NCI-H2196 (cell line): ENCODE data around the gene DRC7.
A peak's percentile ranks its signal among the peaks of the same experiment; 100 is the strongest.

Source experiments
- DNase-seq: peaks from one replicate; lab custom pipeline; 2025; ENCODE audit not compliant: unreplicated experiment; lab: John Stamatoyannopoulos, UW

The DRC7 gene

DNA sequence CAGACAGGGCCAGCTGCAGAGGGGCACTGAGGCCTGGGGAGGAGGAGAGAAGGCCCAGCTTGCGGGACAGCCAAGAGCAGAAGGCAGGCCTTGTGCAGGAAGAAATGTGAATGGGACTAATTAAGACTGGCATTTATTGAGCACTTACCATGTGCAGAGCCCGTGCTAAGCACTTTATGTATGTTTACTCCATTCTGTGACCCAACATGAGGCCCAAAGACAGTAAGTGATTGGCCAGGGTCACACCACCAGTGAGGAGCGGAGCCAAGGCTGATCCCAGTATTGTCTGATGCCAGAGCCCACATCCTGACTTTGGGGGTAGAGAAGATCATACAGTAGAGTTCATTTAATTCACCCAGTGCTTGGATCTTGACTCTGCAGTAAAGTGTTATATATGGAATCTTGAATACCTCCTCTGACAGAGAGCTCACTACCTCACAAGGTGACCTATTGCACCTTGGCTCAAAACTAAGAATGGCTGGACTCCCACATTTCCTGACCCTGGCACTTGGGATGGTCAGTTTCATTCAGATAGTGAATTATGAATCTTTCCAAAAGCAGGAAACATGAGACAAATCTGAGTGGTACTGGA lies 54.6 kb downstream of the DRC7 start:
- DNase-seq = no peak

DNA sequence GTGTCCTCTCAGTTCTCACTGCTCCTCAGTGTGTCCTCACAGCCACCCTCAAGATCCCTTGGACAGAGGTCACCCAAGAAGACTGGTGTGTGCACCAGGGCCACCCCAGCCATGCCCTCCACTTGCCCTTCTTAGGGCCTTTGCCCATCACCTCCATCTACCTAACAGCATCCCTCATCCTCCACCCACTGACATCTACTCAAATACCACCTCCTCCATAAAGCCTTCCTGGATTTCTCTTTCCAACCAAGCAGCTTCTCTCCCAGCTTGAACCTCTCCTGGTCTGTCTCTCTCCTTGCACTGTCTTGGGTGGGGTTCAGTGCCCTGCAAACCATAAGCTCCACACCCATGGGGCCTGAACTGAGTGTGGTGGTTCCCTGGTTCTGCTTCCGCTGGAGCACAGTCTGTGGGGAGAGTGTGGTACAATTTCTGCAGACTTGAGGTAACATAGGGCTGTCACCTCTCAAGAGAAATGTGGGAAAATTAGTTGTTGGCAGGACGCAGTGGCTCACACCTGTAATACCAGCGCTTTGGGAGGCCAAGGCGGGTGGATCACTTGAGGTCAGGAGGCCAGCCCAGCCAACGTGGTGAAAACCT lies 55.3 kb downstream of the DRC7 start:
- DNase-seq = no peak

DNA sequence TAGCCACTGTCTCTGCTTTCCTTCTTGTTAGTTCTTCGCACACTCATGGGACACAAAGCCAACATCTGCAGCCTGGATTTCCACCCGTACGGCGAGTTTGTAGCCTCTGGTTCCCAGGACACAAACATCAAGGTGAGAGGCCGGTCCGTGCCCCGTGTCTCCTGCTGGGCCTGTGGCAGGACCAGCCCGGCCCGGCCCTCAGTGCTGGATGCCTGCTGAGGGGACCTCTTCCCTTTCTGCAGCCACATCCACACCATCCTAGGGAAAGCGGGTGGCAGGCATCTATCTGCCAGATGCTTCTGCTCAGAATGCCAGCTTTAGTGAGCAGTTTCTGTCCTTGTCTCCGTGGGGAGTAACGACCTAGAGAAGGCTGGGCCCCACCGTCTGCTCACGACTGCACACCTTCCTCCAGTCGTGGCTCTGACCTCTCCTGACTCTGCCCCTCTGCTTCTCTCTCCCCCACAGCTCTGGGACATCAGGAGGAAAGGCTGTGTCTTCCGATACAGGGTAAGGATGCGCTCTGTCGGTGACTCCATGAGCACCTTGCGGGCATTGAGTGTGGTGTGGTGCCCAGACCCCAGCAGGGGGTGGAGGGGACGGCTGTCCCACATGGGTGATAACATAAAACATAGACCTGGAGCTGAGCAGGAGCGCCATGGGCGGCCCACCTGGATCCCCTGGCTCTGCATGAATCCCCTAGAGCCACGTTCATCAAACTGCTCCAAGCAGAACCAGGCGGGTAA lies 56.4 kb downstream of the DRC7 start:
- DNase-seq = no peak

DNA sequence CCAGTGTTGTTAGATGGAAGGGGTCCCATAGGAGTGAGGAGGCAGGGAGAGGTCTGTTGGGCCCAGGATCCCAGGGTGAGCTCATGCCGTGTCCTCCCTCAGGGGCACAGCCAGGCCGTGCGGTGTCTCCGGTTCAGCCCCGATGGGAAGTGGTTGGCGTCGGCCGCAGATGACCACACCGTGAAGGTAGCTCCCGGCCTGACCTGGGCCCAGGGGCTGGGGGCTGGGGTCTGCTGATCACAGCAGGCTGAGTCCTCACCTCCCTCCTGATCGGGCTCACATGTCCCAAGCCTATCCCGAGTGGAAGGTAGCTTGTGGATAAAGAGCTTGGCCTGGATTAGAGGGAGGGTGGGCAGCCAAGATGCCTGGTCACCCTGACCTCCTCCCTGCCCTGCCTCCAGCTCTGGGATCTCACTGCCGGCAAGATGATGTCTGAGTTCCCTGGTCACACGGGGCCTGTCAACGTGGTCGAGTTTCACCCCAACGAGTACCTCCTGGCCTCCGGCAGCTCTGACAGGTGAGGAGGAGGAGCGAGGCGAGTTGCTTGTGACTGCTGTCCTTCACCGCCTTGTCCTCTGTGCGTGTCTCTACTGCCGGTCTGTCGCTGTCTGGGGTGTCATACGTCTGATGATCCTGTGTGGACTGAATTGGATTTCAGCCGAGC lies 57.1 kb downstream of the DRC7 start:
- no peak for DNase-seq

DNA sequence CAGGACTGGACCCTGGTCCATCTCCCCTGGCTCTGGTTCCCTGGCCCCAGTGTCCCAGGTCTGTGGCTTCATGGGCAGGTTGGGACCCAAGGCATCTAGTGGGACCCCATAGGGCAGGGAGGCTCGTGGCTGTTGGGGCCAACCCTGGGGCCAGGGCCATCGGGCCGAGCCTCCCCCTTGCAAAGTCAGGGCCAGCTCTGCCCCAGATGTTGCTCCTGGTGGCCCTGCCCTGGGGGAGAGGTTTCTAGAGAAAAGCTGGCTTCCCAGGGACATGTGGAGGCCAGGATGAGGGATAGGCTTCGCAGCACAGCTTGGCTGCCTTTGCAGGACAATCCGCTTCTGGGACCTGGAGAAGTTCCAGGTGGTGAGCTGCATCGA lies 57.6 kb downstream of the DRC7 start:
- no peak for DNase-seq

DNA sequence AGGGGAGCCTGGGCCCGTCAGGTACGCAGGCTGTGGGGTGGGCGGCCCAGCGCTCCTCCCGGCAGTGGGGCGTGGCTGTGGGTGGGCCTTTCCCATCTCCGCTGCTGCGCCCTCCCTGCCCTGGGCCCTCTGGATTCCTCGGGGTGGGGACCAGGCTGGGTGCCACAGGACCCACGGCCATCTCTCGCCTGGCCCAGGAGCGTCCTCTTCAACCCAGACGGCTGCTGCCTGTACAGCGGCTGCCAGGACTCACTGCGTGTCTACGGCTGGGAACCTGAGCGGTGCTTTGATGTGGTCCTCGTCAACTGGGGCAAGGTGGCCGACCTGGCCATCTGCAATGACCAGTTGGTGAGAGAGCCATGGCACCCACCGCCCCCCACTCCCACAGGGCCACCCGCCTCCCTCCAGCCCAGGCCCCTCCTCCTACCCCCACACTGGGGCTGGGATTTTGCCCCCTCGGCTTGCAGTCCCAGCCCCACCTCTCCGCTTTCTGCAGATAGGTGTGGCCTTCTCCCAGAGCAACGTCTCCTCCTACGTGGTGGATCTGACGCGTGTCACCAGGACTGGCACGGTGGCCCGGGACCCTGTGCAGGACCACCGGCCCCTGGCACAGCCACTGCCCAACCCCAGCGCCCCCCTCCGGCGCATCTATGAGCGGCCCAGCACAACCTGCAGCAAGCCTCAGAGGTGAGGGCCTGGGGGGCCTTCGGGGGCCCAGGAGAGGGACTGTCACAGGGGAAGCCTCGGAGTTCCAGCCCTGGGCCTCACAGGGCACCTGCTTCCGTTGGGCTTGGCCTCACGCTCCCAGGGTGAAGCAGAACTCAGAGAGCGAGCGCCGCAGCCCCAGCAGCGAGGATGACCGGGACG lies 58.2 kb downstream of the DRC7 start:
- DNase-seq = no peak

DNA sequence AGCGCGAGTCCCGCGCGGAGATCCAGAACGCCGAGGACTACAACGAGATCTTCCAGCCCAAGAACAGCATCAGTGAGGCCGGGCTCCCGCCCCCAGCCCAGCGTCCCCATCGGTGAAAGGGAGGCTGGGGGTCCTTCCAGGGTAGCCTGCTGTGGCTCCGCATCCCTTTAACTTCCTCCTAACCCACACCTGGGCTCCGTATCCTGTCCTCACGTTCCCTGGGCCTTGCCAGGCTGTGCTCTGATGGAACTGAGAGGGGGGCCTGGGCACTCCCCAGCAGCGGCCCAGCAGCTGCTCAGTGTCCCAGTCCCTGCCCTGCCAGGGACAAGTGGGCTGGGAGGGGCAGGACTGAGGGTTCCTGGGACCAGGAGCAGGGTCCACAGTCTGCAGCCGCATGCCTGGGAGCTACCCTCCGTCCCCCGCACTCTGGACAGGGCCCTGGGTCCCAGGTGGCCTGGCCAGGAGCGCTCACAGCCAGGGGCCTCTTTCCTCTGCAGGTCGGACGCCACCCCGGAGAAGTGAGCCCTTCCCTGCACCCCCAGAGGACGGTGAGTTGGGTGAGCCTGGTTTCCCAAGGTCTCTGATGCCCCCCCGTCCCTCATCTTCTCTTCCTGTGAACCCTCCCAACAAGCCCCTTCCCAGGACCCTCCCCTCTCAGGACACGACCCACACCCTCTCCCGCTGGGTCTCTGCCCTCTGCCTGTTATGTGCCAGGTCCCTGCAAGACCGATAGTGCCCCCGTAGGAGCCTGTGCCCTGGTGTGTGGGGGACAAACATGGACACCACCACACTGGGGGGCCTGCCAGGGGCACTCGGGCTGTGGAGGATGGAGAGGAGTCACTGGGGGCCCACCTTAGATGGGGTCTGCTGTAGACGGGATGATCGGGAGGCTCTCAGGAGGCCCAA lies 59.1 kb downstream of the DRC7 start:
- DNase-seq = no peak

DNA sequence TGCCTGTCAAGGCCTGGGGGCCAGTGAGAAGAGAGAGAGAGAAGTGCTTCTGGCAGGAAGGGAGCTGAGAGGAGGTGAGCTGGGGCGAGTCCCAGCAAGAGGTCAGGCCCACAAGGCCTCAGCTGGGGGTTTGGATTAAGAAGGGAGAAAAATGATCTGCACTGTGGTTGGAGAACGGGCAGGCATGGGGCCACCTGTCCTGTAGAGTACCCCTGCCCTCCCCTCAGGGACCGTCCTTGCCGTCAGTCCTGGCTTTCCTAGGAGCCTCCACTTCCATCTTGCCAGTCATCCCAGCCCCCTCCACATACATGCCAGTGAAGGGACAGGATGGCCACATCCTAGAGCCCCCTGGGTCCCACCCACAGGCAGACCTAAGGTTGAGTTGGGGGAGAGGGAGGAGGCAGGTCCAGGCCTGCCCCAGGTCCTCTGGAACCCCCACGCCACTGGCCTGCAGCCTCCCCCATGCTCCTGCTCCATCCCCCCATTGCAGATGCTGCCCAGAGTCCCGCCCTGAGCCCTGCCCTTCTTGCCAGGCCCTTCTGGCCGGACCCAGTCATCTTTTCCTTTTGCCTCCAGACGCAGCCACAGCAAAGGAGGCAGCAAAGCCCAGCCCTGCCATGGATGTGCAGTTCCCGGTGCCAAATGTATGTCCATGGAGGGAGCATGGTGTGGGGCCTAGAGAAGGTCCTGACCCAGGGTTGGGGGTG lies 59.9 kb downstream of the DRC7 start:
- no peak for DNase-seq

DNA sequence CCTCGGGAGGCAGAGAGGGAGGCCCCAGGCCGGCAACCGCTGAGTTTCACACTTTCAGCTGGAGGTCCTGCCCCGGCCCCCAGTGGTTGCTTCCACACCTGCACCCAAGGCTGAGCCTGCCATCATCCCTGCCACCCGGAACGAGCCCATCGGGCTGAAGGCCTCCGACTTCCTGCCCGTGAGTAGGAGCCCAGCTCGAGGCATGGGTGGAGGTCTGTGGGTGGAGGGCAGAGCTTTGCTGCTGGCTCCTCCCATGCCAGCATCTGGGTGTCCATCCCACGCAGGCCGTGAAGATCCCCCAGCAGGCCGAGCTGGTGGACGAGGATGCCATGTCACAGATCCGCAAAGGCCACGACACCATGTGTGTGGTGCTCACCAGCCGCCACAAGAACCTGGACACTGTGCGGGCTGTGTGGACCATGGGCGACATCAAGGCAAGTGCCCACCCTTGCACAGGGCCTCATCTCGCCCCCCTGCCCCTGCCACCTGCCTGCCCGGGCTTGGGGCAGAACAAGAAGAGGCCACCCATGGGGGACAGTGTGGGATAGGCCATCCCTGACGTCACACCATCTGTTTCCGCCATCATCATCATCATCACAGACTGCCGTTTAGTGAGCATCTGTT lies 60.6 kb downstream of the DRC7 start:
- DNase-seq = no peak

DNA sequence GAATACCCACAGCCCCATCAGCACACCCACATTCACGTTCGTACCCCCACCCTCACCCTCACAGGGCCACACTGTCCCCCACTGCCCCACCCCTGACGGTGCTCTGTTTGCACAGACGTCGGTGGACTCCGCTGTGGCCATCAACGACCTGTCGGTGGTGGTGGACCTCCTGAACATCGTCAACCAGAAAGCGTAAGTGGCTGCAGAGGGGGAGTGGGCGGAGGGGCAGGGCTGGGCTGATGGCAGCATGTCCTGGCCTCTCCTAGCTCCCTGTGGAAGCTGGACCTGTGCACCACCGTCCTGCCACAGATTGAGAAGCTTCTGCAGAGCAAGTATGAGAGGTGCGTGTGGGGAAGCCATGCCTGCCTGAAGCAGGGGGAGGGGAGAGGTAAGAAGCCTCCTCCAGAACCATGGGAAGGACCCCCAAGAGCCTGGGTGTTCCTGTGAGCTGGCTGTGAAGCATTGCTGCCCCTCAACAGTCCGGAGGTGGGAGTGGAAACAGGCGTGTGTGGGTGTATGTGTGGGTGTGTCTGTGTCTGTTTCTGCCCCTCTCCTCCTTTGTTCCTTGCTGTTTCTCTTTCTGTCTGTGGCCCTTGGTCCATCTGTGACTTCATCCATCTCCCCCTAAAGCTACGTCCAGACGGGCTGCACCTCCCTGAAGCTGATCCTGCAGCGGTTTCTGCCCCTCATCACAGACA lies 61.3 kb downstream of the DRC7 start:
- DNase-seq = no peak

DNA sequence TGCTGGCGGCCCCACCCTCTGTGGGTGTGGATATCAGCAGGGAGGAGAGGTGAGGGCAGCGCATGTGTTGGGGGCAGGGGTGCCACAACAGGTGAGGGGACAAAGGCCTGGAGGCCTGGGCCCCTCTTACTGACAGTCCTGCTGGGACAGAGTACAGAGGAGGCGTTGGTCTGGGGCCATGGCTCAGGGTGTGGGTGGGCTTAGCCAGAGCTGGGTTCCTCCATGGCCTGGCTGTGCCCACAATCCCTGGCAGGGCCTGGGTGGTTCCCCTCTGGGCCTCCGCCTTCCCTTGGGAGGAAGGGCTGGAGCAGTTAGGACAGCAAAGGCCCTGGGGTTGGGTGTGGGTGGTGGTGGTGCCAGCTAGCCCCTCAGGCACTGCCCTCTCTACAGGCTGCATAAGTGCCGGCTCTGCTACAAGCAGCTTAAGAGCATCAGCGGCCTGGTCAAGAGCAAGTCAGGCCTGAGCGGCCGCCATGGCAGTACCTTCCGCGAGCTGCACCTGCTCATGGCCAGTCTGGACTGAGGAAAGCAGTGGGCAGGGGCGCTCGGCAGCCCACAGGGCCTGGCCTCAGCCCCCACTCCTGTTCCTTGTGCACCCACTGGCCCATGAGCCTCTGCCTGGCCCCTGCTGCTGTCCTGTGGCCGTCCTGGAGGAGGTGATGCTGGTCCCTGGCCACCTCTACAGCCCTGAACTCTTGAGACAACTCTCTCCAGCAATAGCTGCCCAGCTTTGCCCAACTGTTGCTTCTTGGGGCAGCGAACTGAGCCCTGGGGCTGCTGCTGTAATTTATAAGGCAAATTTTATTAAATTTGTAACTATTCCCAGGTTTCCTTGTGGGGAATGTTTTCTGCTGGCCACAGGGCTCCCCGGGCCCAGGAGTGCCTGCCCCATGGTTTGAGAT lies 62.1 kb downstream of the DRC7 start:
- DNase-seq = no peak

DNA sequence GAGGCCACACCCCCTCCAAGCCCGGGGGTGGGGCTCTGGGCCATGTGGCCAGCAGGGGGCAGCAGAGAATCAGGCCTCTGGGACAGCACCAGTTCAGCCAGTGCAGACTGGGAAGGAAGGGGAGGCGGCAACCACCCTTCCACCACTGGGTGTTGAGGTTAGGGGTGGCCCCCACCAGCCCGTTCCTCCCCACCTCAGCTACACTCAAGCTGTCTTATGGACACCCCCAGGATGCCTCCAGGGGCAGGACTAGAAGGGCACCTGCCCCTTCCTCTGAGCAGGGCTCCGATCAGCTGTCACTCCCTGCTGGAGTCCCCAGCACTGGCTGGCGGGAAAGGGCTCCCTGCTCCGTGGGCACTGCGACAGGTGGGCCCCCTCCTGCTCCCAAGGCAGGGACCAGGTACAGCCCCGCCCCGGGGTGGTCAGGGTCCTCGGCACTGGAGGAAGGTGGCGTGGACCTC lies 62.8 kb downstream of the DRC7 start:
- DNase-seq = peak; percentile 69

DNA sequence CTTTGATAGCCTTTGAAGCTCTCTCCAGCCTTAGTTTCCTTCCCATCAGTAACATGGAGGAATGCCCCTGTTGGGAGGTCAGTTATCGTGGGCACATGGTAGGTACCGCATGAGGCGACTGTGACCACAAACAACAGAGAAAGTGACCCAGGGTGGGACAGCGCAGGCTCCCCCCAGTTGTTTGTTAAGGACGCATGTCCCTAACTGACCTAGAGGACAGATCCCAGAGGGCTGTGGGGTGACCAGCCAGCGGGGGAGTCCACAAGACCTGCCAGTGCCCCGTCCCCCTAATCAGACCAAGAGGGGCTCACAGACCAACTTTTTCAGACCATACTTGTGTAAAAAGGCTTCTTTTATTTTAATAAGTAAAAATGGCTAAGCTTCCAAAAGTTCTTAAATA lies 63.3 kb downstream of the DRC7 start:
- no peak for DNase-seq

DNA sequence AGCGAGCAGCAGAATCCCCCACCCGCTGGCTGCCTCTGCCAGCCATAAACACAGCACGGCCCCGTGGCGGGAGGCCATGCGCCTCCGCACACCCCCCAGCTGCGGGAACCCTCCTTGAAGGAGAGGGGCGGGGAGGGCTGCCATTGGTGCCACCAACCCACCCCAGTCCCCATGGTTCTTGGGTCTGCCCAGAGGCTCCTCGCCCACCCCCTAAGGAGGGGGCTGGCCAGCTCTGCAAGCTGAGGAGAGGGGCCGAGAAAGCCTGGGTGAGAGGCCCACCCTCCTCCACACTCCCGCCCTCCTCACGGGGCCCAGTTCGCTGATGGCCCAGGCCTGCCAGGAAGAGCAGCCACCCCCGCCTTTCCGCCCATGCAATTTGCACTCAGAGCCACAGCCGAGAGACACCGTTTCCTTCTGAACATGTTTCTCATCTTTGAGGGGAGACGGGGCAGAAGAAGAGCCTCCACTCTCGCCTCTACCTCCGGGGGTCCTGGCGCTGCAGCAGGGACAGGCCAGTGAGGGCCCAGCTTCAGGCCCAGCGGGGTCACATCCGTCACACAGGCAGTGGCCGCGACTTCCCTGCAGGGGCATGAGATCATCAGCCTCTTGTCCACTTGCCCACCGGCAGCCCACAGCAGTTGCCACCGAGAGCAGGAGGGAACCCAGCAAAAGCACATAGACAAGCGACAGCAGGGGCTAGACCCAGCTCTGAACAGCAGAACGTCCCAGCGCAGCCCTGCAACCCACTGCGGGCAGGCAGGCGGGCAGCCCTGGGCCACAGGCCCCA lies 63.9 kb downstream of the DRC7 start:
- DNase-seq = no peak

DNA sequence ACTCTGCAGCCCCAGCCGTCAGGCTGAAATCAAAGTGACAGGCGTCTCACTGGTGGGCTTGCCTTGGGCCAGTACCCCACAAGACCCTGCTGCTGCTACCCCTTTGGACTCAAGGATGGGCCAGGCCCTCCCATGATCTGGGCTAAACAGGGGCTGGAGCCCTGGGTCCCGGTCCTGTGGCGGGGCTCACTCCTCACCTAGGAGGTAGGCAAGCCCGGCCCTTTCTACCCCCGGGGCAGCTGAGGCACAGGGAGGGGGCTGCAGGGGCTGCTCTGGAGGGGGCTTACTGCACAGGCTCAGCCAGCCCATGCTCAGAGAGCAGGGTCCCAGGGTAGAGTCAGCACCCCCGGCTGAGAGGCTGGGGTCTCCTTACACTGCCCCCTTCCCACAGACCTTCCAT lies 64.5 kb downstream of the DRC7 start:
- DNase-seq = no peak

DNA sequence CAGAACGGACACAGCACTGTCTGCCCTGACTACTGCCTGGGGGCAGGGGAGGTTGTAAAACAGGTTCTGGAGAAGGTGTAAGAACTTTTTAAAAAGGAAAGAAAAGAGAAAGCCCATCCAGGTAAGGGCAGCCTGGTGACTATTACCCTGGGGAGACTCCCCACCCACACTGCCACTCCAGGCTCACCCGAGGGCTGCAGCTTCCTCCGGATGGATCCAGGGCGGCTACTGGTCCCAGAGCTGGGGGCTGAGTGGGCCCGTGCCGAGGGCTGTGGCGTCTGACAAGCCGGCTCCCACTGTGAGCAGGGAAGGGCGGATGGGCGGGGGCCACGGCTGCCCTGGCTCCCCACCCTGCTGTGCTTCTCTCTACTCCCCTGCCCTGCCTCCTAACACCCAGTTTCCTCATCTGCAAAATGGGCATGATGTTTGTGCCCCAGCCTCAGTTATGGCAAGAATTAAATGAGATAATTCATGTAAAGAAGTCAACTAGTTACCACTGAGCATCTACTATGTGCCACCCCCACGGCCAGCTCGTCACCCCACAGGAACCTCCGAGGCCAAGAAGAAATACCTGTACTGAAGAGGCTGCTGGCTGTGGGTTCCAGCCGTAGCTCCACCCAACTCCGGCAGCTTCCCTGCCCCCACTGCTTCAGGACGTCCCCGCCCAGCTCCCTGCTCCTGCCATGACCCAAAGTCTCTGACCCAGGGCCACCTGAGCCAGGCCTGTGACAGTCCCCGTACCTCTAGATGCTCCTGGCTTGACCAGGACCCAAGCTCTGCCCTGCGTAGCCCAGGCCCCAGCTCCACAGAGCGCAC lies 65.1 kb downstream of the DRC7 start:
- DNase-seq = no peak
